GM18519 (cell line): ENCODE measurements around the gene RBPJ.

Experiments
- ATAC-seq: cut with Tn5 transposase; IDR thresholded peaks from one replicate; pipeline ENCODE4 v1.9.1; 2021; ENCODE audit warnings: mild to moderate bottlenecking, moderate library complexity; ENCODE audit not compliant: unreplicated experiment, low FRiP score

RBPJ gene

GRCh38 chr4:26320538-26321372 is at the start of gene RBPJ:
Gene RBPJ, plus strand, starts transcription at chr4:26321014. Its CDS starts 15 bp downstream, at chr4:26321029.
- ATAC-seq: no peak

GRCh38 chr4:26271703-26272102 is 49.1 kb upstream of the RBPJ start:
- no peak for ATAC-seq

GRCh38 chr4:26272654-26273615 is 47.9 kb upstream of the RBPJ start:
- ATAC-seq: no peak

GRCh38 chr4:26273616-26273980 is 47.2 kb upstream of the RBPJ start:
- ATAC-seq: no peak

GRCh38 chr4:26275281-26275680 is 45.5 kb upstream of the RBPJ start:
- ATAC-seq: no peak

- ATAC-seq: no peak
These were observed 41.4 kb upstream of the RBPJ start for GRCh38 chr4:26279446-26279845.

GRCh38 chr4:26281881-26282280 is 38.9 kb upstream of the RBPJ start:
- no peak for ATAC-seq

- no peak for ATAC-seq
These were observed 36.3 kb upstream of the RBPJ start for GRCh38 chr4:26284536-26284935.

GRCh38 chr4:26285272-26285671 is 35.5 kb upstream of the RBPJ start:
- ATAC-seq: no peak

- ATAC-seq: no peak
These were observed 33.1 kb upstream of the RBPJ start for GRCh38 chr4:26287756-26288155.

- ATAC-seq: peak; percentile 69
These were observed 32.4 kb upstream of the RBPJ start for GRCh38 chr4:26288355-26288909.

- no peak for ATAC-seq
These were observed 31.4 kb upstream of the RBPJ start for GRCh38 chr4:26289401-26289800.

GRCh38 chr4:26290321-26290720 is 30.5 kb upstream of the RBPJ start:
- no peak for ATAC-seq

GRCh38 chr4:26294904-26295303 is 25.9 kb upstream of the RBPJ start:
- ATAC-seq: no peak

GRCh38 chr4:26296021-26296420 is 24.8 kb upstream of the RBPJ start:
- no peak for ATAC-seq

GRCh38 chr4:26296514-26296913 is 24.3 kb upstream of the RBPJ start:
- no peak for ATAC-seq

- ATAC-seq: no peak
These were observed 23.6 kb upstream of the RBPJ start for GRCh38 chr4:26297219-26297618.

GRCh38 chr4:26298198-26298947 is 22.4 kb upstream of the RBPJ start:
- no peak for ATAC-seq

- peak; percentile 81 for ATAC-seq
These were observed 21.4 kb upstream of the RBPJ start for GRCh38 chr4:26299254-26299882.
